ENCODE data around the gene MINDY2.
"Not testable (repeated sequence)": the region's sequence is repeated elsewhere in the genome, so short reads cannot be mapped to it uniquely, and the experiment has no call there.

MINDY2 gene

DNA sequence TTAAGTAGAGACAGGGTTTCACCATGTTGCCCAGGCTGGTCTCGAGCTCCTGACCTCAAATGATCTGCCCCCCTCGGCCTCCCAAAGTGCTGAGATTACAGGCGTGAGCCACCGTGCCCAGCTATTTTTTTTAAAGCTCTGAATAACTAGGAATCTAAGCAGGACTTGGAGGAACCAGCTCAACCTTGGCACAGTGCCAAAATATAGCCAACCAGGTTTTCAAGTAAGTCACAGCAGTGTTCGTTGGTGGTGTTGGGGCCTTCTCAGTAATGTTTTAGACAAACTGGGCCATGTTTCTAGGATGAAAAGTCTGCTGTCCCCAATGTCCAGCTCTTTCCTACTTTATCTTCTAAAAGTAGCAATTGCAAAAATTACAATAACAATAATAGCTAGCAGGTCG lies 15.1 kb upstream of the MINDY2 start:
- no peak for DNase-seq

DNA sequence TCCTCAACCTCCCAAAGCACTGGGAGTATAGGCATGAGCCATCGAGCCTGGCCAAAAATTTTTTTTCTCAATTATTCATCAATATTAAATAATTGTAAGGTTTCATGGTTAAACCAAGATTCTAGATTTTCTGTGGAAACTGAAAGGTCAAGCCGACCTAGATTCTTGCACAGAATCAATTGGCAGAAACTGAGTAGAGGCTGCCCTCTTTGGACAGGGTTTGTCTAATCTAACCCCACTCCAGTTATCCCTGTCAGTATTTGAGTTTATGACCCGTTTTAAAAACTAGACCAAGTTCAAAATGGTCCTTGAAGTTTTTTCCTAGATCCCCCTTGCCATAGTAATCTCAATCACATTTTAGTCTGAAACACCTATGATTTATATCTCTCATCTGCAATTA lies 13.0 kb upstream of the MINDY2 start:
- DNase-seq: no peak

DNA sequence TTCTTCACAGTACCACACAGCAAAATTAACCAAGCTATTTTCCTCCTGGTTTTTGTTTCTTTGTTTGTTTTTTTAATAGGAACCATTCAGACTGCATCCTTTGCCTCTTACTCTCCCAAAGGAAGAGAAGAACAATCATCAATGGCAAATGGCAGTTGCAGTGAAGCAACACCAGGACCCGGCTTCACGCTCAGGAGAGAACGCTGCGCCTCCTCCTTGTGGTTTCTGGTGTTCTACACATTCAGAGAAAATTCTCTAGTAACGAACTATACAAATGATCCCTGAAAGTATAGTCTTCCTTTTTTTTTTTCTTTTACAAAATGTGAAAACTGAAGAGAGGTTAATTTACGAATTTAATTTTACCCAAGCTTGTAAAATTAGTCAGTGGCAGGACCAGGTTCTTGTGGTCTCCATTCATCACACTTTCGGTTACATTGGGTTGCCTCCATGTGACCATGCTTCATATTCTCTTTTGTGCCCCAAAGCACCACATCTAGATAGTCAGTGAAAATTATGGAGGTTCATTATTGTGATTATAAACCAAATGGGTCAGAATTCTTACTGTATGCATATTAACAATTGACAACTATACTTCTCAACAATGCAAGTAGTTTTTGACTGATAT lies 10.6 kb upstream of the MINDY2 start:
- DNase-seq: no peak

DNA sequence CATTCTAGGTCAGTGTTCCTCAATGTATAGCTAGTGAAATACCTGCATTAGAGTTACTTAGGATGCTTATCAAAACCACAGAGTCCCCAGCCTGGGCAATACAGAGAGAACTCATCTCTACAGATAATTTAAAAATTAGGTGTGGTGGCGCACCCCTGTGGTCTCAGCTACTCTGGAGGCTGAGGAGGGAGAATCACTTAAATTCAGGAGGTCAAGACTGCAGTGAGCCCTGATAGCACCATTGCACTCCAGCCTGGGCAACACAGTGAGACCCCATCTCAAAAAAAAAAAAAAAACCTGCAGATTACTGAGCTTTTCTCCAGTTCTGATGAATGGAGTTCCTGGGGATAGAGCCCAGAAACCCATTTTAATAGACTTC lies 10.1 kb upstream of the MINDY2 start:
- DNase-seq: no peak

DNA sequence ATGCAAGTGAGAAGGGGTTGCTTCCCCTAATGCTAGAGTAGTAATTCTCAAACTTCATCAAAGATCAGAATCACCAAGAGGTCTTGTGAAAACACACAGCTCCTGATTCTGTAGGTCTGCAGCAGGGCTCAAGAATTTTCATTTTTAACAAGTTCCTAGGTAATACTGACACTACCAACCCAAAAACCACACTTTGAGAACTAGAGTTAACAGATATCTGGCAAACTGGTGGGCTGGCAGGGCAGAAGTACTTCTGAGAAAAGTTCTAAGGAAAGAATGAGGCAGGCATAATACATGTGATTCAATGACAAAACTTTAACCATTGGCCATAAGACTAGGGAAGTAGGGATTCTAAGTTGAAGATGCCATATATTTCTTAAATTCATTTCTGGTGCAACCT lies 8.8 kb upstream of the MINDY2 start:
- no peak for DNase-seq

DNA sequence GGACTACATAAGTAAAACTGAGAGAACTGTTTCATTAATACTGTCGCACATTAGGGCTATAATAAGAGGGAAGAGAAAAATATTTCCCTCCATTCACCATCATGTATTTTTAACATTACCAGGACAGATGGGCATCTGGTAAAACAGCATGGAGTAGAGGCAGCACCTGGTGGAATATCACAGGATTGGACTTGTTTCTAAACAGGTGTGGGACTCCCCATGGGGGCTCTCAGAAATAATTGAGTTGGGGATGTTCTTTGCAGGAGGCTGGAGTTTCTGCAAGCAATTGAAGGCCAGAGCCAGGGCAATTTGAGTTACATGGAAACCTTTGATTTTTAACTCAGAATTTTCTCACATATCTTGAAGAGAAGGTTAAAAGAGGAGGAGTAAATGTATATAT lies 8.4 kb upstream of the MINDY2 start:
- DNase-seq: no peak

DNA sequence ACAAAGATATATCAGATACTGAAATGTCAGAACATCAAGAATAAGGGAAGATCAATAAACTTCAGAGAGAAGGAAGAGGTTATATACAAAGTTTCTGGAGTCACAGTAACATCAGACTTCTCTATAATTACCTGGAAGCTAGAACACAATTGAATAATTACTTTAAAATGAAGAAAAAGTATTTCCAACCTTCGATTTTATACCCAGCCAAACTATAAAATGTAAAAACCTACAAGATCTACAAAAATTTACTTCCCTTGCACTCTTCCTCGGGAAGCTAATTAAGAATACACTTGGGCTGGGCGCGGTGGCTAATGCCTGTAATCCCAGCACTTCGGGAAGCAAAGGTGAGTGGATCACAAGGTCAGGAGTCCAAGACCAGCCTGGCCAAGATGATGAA lies 6.6 kb upstream of the MINDY2 start:
- DNase-seq: no peak

DNA sequence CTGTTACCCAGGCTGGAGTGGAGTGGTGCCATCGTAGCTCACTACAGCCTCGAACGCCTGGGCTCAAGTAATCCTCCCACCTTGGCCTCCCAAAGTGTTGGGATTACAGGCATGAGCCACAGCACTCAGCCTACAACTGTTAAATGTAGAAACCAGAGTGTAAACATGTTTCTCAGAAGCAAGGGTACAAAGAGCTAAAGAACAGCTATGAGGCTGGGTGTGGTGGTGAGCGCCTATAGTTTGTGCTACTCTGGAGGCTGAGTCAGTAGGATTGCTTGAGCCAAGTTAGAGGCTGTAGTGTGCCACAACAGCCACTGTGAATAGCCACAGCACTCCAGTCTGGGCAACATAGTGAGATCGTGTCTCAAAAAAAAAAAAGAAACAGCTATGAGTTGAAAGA lies 4.8 kb upstream of the MINDY2 start:
- DNase-seq: no peak

DNA sequence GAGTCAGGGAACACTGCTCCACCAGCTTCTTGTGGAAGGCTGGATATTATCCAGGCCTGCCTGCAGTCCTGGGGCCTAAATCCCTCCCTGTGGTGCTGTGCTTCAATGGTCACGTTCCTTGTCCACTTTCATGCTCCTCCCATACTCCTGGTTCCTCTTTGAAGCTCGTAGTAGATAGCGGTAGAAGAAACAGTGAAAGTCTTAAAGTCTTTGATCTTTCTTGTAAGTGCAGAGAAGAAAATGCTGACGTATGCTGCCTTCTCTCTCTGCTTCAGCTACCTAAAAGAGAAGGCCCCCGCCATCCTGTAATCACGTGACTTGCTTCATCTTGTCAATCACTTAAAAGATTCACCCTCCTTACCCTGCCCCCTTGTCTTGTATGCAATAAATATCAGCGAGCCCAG lies 2.5 kb upstream of the MINDY2 start:
- DNase-seq: not testable (repeated sequence)

DNA sequence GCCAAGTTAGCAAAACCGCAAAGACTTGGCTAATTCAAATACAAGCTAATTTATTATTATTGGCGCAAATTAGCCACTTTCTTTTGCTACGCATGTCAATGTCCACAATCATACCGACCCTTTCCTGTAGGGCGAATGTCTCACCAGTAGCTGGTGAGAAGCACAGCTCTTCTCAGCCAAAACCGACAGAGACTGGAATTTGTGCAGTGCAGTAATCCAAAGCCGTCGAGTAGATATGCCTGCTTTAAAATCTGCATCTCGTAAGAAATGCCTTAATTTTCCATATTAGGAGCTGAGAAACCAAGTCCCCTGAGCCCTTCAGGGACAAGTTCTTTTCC lies 614 bp upstream of the MINDY2 start:
- DNase-seq: no peak

DNA sequence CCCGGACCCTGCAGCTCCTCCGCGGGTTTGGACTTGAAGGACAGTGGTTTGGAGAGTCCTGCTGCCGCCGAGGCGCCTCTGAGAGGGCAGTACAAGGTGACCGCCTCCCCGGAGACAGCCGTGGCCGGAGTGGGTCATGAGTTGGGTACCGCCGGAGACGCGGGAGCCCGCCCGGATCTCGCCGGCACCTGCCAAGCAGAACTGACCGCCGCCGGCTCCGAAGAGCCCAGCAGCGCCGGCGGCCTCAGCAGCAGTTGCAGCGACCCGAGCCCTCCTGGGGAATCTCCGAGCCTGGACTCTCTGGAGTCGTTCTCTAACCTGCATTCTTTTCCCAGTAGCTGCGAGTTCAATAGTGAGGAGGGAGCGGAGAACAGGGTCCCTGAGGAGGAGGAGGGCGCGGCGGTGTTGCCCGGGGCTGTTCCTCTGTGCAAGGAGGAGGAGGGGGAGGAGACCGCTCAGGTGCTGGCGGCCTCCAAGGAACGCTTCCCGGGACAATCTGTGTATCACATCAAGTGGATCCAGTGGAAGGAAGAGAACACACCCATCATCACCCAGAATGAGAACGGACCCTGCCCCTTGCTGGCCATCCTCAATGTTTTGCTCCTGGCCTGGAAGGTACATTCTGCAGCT lies 634 bp downstream of the MINDY2 start:
- no peak for DNase-seq

DNA sequence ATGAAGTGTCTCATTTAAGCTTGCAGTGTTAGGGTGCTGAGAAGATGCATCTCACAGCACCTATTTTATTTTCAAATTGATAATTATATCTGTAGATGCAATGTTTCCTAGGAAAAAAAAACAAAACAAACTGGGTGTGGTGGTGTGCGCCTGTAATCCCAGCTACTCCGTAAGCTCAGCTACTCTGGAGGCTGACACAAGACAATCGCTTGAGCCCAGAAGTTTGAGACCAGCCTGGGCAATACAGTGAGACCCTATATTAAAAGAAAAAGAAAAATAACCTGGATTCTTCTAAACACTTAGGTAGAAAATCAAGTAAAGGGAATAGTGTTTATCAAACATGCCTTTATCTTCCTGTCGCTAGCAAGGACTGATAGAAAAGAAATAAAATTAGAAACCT lies 1.9 kb downstream of the MINDY2 start:
- DNase-seq: no peak

DNA sequence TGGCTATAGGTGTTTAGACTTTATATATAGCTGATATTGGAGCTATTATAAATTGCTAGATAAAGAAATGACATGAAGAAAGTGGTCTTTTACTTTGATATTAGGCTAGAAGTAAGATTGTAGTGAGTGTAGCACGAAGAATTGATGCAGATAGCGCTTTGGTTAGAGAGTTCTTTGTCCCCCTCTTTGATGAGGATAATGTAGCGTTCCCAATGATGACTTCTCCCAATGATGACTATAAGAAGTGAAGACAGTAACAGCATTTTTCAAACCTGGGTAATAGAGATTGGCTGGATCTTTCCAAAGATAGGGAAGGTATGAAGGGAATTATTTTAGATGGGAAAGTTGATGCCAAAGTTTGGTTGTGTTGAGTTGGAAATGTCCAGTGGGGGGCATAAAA lies 4.3 kb downstream of the MINDY2 start:
- no peak for DNase-seq

DNA sequence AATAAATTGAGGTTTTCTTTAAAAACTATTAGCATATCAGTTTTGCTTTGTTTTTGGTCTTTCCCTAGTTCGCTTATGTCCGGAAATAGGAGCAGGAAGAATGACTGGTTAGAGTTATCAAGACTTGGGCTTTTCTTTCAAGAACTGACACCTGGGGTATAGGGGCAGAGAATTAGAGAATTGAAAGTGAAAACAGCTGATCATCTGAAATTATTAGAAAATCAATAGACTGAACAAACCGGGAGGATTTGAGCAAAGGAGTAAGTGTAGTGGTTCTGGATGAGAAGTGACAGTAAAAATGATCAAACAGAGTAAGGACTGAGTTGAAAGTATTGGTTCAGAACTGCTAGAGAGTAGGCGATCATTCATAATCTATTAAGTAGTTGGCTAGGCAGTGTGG lies 6.0 kb downstream of the MINDY2 start:
- DNase-seq: no peak

DNA sequence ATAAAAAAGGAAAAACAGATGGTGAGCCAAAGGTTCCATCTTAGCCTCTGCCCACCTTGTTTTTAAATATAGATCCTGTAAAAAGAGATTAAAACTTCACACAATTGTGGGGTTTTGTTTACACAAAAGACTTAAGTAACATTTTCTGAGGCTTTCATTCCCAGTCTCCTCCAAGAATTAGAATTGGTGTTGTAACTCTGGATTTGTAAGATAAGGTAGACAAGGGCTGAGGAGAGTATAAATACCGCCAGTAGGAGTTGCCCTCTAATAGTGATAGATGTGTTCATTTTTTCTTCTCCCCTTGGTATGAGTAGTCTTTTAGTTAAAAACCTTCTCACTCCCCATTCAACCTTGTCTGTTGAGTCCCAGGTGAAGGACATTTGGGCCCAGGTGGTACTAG lies 8.5 kb downstream of the MINDY2 start:
- DNase-seq: no peak

DNA sequence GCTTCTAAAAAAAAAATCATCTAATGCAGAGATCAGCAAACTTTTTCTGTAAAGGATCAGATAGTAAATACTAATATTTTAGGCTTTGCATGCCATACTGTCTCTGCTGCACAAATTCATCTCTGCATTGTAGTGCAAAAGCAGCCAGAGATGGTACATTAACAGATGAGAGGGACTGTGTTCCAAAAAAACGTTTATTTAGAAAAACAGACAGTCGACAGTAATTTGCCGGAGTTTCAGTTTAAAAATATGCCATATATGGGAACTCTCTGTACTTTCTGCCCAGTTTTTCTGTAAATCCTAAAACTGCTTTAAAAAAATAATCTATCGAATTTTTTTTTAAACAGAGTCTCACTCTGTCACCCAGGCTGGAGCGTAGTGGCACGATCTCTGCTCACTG lies 14.3 kb downstream of the MINDY2 start:
- DNase-seq: no peak

DNA sequence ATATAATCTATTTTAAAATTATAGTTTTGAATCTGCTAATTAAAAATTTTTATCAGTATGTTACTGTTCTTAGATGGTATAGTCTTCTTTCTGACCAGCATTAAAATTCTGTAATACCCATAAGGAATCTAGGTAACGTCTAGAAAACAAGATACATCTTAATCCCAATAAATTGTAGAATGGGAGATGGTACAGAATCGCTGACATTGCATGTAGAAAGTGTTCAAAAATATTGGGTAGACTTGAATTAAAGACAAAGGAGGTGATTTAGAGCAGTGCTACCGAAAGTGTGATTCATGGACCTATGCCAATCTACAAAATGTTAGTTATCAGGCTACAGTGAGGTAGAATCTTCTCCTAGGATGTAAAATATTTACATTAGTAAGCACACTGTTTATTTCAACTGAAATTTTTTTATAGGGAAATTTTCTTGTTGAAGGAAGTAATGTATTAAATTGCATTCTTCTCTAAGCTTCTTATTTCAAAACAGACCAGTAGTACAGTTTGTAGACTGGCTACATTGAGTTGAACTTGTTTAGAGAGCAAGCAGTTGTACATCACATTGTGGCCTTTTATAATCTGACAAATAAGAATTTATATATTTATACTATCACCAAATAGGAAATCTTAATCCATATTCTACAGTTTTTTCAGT lies 17.1 kb downstream of the MINDY2 start:
- DNase-seq: no peak

DNA sequence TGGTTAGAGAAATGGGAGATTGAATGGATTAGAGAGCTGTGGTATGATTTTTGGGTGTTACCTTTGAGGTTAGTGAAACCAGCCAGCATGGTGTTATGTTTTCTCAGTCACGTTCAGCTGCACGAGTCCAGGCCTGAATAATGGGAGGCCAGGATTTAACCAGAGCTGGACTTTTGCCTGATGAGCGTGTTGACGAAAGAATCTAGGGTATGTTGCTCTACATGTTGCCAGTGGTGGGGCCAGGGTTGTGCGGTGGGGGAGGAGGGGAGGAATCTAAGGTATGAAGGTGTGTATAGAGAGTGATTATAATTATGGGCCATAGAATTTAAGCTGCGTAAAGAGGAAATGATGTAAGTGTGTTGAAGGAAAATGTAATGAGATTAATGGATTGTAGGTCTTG lies 22.8 kb downstream of the MINDY2 start:
- no peak for DNase-seq

DNA sequence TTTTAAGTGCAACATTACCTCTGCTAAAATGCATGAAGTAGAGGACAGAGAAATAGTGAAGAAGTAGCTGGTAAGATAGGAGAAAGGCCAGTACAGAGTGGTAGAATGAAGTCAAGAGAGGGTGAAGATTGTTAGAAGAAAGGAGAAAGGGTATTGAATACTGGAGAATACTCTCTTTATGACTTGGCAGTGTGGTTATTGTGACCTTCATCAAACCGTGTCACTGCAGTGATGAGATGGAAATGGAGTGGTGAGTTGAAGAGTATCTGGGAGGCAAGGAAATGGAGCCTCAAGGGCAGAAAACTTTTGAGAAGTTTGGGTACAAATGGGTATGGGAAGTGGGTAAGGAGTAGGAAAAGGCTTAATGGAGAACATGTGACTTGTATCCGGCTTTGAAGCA lies 24.7 kb downstream of the MINDY2 start:
- no peak for DNase-seq

DNA sequence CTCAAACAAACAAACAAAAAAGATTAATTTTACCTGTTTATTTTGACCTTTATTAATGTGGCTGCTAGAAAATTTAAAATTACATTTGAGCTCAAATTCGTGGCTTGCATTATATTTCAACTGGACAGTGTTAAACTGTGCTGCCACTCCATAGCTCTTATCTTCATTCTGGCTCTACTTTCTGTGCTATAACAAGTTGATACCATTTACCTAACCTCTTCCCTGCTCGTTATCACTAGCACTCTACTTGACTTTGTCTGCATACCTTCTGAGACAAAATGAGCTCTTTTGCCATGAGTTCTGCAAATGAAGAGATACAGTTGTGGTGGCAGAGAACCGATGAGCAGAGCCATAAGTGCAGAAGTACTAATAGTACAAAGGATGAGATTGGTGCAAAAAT lies 26.4 kb downstream of the MINDY2 start:
- no peak for DNase-seq

DNA sequence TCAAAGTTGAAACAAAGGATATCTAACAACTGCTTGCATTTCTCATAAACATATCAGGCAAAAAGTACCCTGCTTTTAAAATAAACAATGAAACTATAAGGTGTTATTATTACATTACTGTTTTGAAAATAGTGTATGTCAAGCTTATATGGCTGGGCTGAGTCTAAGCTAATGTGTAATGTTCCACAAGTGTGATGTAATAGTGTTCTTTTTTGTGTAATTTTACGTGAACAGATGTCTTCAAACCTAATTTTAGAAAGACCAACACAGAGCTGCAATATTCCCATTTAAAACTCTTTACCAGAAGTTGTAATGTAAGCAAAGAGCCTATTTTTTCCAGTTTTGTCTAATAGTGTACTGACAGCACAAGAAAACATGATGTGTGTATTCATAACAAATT lies 34.0 kb downstream of the MINDY2 start:
- DNase-seq: no peak

DNA sequence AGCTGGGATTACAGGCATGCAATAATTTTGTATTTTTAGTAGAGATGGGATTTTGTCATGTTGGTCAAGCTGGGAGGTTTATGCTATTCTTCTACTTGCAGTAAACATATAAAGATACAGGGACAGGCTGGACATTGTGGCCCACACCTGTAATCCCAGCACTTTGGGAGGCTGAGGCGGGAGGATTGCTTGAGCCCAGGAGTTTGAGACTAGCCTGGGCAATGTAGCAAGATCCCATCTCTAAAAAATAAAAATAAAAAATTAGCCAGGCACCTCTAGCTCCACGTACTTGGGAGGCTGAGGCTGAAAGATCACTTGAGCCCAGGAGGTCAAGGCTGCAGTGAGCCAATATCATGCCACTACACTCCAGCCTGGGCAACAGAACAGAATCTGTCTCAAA lies 52.2 kb downstream of the MINDY2 start:
- not testable (repeated sequence) for DNase-seq

DNA sequence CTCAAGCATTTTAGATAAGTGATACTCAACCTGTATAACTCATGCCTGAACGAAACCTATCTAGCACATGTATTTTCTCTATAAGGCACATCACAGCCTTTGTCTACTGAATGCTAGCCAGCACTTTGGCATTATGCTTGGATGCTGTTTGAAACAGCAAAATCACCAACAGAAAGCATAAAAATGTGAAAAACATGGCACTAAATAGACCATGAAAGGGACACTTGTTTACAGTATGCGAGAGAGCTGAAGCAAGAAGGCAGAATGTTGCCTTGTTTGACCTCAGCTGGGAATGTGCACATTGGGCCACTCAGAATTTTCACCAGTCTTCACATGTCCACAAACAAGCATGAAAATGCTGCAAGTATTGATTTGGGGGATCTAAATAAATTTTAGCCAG lies 59.5 kb downstream of the MINDY2 start:
- no peak for DNase-seq

DNA sequence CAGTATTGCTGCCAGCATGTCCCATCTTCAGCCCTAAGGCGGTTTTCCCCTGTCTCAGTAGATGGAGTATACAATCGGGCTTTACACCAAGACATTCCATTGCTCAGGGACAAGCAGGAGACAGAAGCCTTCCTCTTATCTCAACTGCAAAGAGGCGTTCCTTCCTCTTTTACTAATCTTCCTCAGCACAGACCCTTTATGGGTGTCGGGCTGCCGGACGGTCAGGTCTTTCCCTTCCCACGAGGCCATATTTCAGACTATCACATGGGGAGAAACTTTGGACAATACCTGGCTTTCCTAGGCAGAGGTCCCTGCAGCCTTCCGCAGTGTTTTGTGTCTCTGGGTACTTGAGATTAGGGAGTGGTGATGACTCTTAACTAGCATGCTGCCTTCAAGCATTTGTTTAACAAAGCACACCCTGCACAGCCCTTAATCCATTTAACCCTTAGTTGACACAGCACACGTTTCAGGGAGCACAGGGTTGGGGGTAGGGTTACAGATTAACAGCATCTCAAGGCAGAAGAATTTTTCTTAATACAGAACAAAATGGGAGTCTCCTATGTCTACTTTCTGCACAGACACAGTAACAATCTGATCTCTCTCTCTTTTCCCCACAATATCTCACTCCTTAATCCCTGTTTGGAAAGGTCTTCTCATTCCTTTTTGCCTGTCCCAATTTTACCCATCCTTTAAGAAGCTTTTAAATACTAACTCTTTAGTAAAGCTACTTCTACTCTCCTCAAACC lies 62.8 kb downstream of the MINDY2 start:
- not testable (repeated sequence) for DNase-seq
